Measurements from ENCODE around the gene AKT3.
A peak's percentile ranks its signal among the peaks of the same experiment; 100 is the strongest.

AKT3 gene

GRCh38 chr1:243507001-243507671 is 342.9 kb downstream of the AKT3 start:
- no peak for DNase-seq (ENCODE audit: low read depth)

- DNase-seq (ENCODE audit: low read depth): no peak
Observed at GRCh38 chr1:243505986-243506689, 343.9 kb downstream of the AKT3 start.

- DNase-seq (ENCODE audit: low read depth): no peak
Observed at GRCh38 chr1:243503155-243503554, 346.9 kb downstream of the AKT3 start.

- peak; percentile 58 for DNase-seq (ENCODE audit: low read depth)
Observed at GRCh38 chr1:243501002-243501401, 349.0 kb downstream of the AKT3 start.

- no peak for DNase-seq (ENCODE audit: low read depth)
Observed at GRCh38 chr1:243500512-243500911, 349.5 kb downstream of the AKT3 start.

- no peak for DNase-seq (ENCODE audit: low read depth)
Observed at GRCh38 chr1:243499711-243500110, 350.3 kb downstream of the AKT3 start.

- DNase-seq (ENCODE audit: low read depth): no peak
Observed at GRCh38 chr1:243499248-243499647, 350.8 kb downstream of the AKT3 start.

GRCh38 chr1:243497939-243498681 is 351.9 kb downstream of the AKT3 start:
- DNase-seq (ENCODE audit: low read depth): no peak

GRCh38 chr1:243496806-243497205 is 353.2 kb downstream of the AKT3 start:
- DNase-seq (ENCODE audit: low read depth): no peak

- no peak for DNase-seq (ENCODE audit: low read depth)
Observed at GRCh38 chr1:243496187-243496646, 353.8 kb downstream of the AKT3 start.

GRCh38 chr1:243495442-243496186 is 354.4 kb downstream of the AKT3 start:
- DNase-seq (ENCODE audit: low read depth): peak; percentile 92

- no peak for DNase-seq (ENCODE audit: low read depth)
Observed at GRCh38 chr1:243494741-243495431, 355.2 kb downstream of the AKT3 start.

GRCh38 chr1:243493156-243494129 is 356.6 kb downstream of the AKT3 start:
- peak; percentile 52 for DNase-seq (ENCODE audit: low read depth)

- DNase-seq (ENCODE audit: low read depth): peak; percentile 50
Observed at GRCh38 chr1:243490748-243491686, 359.0 kb downstream of the AKT3 start.

GRCh38 chr1:243489681-243490546 is 360.1 kb downstream of the AKT3 start:
- no peak for DNase-seq (ENCODE audit: low read depth)

- no peak for DNase-seq (ENCODE audit: low read depth)
Observed at GRCh38 chr1:243489158-243489527, 360.9 kb downstream of the AKT3 start.

GRCh38 chr1:243488459-243489157 is 361.4 kb downstream of the AKT3 start:
- no peak for DNase-seq (ENCODE audit: low read depth)
